CD4-positive, alpha-beta memory T cell (primary cell): ENCODE measurements around the gene PNCK. TPM values are rescaled to one million over a fixed set of nuclear protein-coding genes. Genes with fewer than 3 reads are reported as not detected.

Source experiments
- CTCF ChIA-PET: fragments of 350-600 bp; sonication (Branson Sonifier 250); formaldehyde crosslinking; loops from one replicate; lab custom pipeline; 2021; ENCODE audit warnings: inconsistent platforms; ENCODE audit not compliant: partially characterized antibody; lab: Charles Lee
- POLR2A ChIA-PET: fragments of 350-600 bp; sonication (Branson Sonifier 250); formaldehyde crosslinking; loops from one replicate; lab custom pipeline; 2021; ENCODE audit not compliant: partially characterized antibody; lab: Charles Lee
- DNase-seq, 5 donors: peaks; one replicate each; pipeline versions ENCODE4 v3.0.0 to v3.0.0-alpha.2; 2020 to 2022; ENCODE audit warnings: mixed read lengths in 1 of 5
- H3K27ac ChIP-seq: one replicate; pipeline ENCODE4 v1.7.0; 2013; ENCODE audit warnings: low read depth, low read length
- H3K27me3 ChIP-seq: 2 replicates; pipeline ENCODE4 v1.7.0; 2013; ENCODE audit warnings: mild to moderate bottlenecking, low read length, moderate library complexity; ENCODE audit not compliant: insufficient read depth
- H3K36me3 ChIP-seq: 2 replicates; pipeline ENCODE4 v1.7.0; 2013; ENCODE audit warnings: mild to moderate bottlenecking, low read length, moderate library complexity; ENCODE audit not compliant: insufficient read depth
- H3K4me1 ChIP-seq: 2 replicates; pipeline ENCODE4 v1.7.0; 2013; ENCODE audit warnings: mild to moderate bottlenecking, low read length, moderate library complexity; ENCODE audit not compliant: insufficient read depth
- H3K4me3 ChIP-seq, 2 donors: one replicate each; pipeline ENCODE4 v1.7.0; 2013; ENCODE audit warnings: low read length in 2 of 2, mild to moderate bottlenecking in 1 of 2
- H3K9me3 ChIP-seq, 2 donors: one replicate each; pipeline ENCODE4 v1.7.0; 2013; ENCODE audit warnings: low read length in 2 of 2, control low read depth in 1 of 2; ENCODE audit not compliant: control insufficient read depth in 1 of 2
- H3K27ac Mint-ChIP-seq, 7 donors: one replicate each; pipeline ENCODE4 v1.8.0; 2020 to 2021; ENCODE audit warnings: mixed read lengths in 7 of 7, mild to moderate bottlenecking in 6 of 7, inconsistent platforms in 3 of 7, moderate library complexity in 3 of 7
- H3K27me3 Mint-ChIP-seq, 2 donors: one replicate each; pipeline ENCODE4 v1.8.0; 2020 to 2021; ENCODE audit warnings: mixed read lengths in 2 of 2
- H3K36me3 Mint-ChIP-seq, 2 donors: one replicate each; pipeline ENCODE4 v1.8.0; 2020 to 2021; ENCODE audit warnings: mixed read lengths in 2 of 2, inconsistent platforms in 1 of 2, mild to moderate bottlenecking in 1 of 2
- H3K4me1 Mint-ChIP-seq, 4 donors: one replicate each; pipeline ENCODE4 v1.8.0; 2020 to 2021; ENCODE audit warnings: mixed read lengths in 4 of 4, mild to moderate bottlenecking in 1 of 4
- H3K4me3 Mint-ChIP-seq, 8 donors: one replicate each; pipeline ENCODE4 v1.8.0; 2020 to 2021; ENCODE audit warnings: mixed read lengths in 8 of 8, mild to moderate bottlenecking in 7 of 8, moderate library complexity in 6 of 8, inconsistent platforms in 3 of 8
- H3K9me3 Mint-ChIP-seq, 8 donors: one replicate each; pipeline ENCODE4 v1.8.0; 2020 to 2021; ENCODE audit warnings: mixed read lengths in 8 of 8, mild to moderate bottlenecking in 5 of 8, inconsistent platforms in 3 of 8, moderate library complexity in 1 of 8
- intact Hi-C: fragments of 100-400 bp; cut with micrococcal nuclease; formaldehyde crosslinking; loops from one replicate; pipeline ENCODE4 v1.15.1; 2023
- polyA plus RNA-seq, 2 donors: library from polyadenylated mRNA; unstranded; fragments of 300-500 nt; fragmentation: Illumina TruSeq; gene quantifications; one replicate each; pipeline ENCODE4 v1.2.3, GENCODE V29; 2021
- total RNA-seq, 2 experiments: library from RNA; stranded (reverse); gene quantifications; one replicate each; pipeline ENCODE4 v1.2.3, GENCODE V29; 2021

Gene PNCK
- total and polyA plus RNA-seq, 4 experiments from 2014 or later, result not detected

DNA sequence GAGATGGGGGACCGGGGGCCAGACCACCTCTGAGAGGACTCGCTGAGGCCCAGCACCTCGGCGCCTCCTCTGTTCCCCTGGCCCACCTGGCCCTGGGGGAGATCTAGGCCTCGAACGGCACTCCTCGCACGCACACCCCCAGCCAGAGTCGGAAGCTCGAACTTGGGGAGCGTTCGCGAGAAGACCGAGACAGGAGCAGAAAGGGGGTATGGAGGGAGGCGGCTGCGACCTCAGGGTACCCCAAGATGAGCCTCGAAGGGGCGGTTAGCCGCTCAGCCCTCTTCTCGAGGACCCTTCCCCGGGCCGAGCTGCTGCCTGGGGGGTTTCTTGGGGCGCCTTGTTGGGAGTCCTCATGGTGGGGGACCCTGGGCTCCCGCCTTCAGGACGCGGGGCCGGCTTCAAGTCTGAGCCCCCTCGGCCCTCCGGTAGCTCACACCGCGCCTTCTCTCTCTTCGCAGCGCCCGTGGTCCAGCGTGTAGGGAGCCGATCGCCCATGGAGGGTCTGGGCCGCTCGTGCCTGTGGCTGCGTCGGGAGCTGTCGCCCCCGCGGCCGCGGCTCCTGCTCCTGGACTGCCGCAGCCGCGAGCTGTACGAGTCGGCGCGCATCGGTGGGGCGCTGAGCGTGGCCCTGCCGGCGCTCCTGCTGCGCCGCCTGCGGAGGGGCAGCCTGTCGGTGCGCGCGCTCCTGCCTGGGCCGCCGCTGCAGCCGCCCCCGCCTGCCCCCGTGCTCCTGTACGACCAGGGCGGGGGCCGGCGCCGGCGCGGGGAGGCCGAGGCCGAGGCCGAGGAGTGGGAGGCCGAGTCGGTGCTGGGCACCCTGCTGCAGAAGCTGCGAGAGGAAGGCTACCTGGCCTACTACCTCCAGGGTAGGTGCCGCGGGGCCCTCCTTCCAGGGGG is 25.9 kb downstream of the PNCK start:
- Histone ChIP-seq H3K27ac (no peak overlapping the region), H3K4me3 (no peak overlapping the region), H3K9me3 (no peaks in the 10 kb centered on the region), H3K4me1 (peaks cover 5% of the 10 kb centered on the region), H3K36me3 (no peaks in the 10 kb centered on the region), H3K27me3 (peaks cover 7% of the 10 kb centered on the region)
- intact Hi-C loops, result no loop called here
- DNase-seq, result no peak
- H3K4me1 Mint-ChIP-seq, result peaks cover 4 to 9% (median 5%) of the 10 kb centered on the region in 4 donors
- ChIA-PET CTCF (interaction anchor here (1.3 to 6.2 kb wide), 6 partner anchors 19 to 108 kb away, joined by 3 to 33 read pairs (median 10); no protein-coding TSS in a partner anchor), POLR2A (interaction anchor here (0.7 to 1.2 kb wide), 2 partner anchors 34 to 706 kb away, joined by 3 read pairs; no protein-coding TSS in a partner anchor)
- H3K27me3 Mint-ChIP-seq, result peaks cover 7 to 10% of the 10 kb centered on the region in 2 donors
- no peak overlapping the region for H3K27ac Mint-ChIP-seq
- H3K36me3 Mint-ChIP-seq, result no peaks in the 10 kb centered on the region
- H3K4me3 Mint-ChIP-seq, result peak overlapping the region in 3 of 8 donors; percentile 9 to 66 (median 66)
- peaks cover 0 to 2% (median 0%) of the 10 kb centered on the region in 8 donors for H3K9me3 Mint-ChIP-seq

DNA sequence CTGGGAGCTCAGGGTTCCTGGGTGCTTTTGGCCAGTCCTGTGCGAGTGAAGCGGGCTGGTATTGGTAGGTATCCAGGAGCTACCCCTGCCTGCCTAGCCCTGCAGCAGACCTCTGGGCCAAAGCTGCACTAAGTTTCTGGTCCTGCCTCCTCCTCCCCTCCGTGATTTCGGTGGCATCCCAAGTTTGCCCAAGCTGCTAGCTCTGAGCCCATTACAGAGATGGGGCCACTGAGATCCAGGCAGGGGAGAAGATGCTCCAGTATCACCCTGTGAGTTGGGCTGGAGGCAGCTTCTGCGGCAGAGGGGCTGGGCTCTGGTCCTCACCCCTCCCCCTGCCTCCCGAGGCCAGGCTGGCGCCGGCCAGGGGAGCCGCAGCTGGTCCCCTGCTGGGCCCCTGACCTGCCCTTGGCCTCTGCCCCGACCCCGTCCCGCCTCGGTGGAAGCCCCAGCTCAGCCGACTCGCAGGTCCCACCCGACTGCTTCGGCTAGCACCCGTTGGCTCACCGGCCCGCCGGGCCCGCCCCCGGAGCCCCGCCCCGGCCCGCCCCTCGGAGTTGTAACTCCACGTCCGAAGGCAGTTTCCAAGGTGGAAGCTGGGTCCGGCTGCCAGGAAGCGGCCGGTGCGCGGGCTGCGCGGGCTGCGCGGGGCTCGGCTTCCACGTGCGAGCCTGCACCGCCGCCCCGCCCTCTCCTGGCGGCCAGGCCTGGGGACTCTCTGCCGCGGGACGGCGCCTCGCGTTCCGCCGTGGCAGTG is 26.8 kb downstream of the PNCK start, which contains the start of gene DUSP9:
Gene DUSP9 (plus strand): TSS at position 584 of the 754 bp plus-strand sequence. CDS start 751 bp downstream, outside the sequence.
- Histone ChIP-seq H3K27ac (no peak within 1 kb of the TSS), H3K4me3 (no peak within 1 kb of the TSS), H3K36me3 (no peaks in the 10 kb centered on the region), H3K9me3 (no peaks in the 10 kb centered on the region), H3K27me3 (peaks cover 7% of the 10 kb centered on the region), H3K4me1 (peaks cover 6% of the 10 kb centered on the region)
- Mint-ChIP-seq H3K4me3 (peak within 1 kb of the TSS in 3 of 8 donors; percentile 9 to 66 (median 66)), H3K36me3 (no peaks in the 10 kb centered on the region), H3K9me3 (peaks cover 0 to 3% (median 0%) of the 10 kb centered on the region in 8 donors), H3K27me3 (peaks cover 8 to 11% of the 10 kb centered on the region in 2 donors), H3K4me1 (peaks cover 5 to 11% (median 6%) of the 10 kb centered on the region in 4 donors), H3K27ac (no peak within 1 kb of the TSS)
- intact Hi-C loops, result no loop called here
- DNase-seq, result no peak
- ChIA-PET POLR2A (no interaction called here), CTCF (interaction anchor here (0.7 to 6.2 kb wide), 4 partner anchors 20 to 139 kb away, joined by 3 to 33 read pairs (median 10); no protein-coding TSS in a partner anchor)

DNA sequence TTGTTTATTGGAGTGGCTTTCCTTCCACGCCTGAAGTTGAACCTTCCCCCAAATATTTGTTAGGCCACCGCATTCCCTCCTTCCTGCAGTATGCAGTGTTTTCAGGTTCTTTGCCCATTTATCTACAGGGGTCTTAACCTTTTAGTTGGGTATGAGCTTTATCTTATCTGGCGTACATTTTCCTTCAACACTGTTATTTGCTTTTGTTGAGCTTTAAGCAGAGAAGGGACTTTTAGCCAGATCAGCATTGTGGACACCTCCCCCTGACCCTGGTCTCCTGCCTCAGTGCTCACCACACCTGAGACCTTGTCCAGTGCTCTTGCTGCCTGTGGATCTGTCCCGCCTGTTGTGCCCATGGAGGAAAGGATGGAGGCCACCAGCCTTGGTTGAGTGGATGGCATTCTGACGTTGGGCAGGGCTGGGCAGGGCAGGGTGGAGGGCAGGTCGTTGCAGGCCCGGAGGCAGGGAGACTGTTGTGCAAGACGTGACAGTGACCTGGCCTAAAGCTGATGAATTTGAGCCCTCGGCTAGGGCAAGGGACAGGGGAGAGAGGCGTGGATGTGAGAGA is 27.6 kb downstream of the PNCK start:
- intact Hi-C loops, result no loop called here
- CTCF ChIA-PET, result interaction anchor here (0.7 to 6.2 kb wide), 5 partner anchors 21 to 704 kb away, joined by 3 to 33 read pairs (median 4); no protein-coding TSS in a partner anchor
- Histone ChIP-seq H3K9me3 (no peaks in the 10 kb centered on the region), H3K27ac (no peak overlapping the region), H3K27me3 (peaks cover 10% of the 10 kb centered on the region), H3K4me3 (no peak overlapping the region), H3K36me3 (no peaks in the 10 kb centered on the region), H3K4me1 (peaks cover 10% of the 10 kb centered on the region)
- Mint-ChIP-seq H3K9me3 (peaks cover 0 to 3% (median 0%) of the 10 kb centered on the region in 8 donors), H3K27me3 (peaks cover 11 to 13% of the 10 kb centered on the region in 2 donors), H3K36me3 (no peaks in the 10 kb centered on the region), H3K27ac (no peak overlapping the region), H3K4me1 (peaks cover 7 to 11% (median 10%) of the 10 kb centered on the region in 4 donors), H3K4me3 (peak overlapping the region in 2 of 8 donors; percentile 20 to 41)
- POLR2A ChIA-PET, result no interaction called here
- DNase-seq, result no peak

DNA sequence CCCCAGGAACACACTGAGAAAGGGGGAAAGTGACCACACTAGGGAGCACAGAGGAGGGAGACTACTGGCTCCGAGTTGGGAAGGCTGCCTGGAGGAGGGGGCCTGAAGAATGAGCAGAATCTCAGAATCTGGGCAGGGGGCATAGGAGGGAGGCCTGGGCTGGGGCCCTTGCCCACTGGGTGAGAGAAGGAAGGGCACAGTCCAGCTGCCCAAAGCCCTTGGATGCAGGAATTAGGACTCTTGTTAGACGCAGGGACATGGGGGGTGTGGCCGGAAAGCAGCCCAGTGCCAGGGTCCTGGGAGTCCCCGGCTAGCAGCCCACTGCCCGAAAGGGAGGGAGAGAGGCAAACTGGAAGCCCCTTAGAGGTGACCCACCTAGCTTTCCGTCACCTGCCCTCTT is 28.5 kb downstream of the PNCK start:
- no peak for DNase-seq
- POLR2A ChIA-PET, result no interaction called here
- H3K27ac Mint-ChIP-seq, result no peak overlapping the region
- H3K9me3 Mint-ChIP-seq, result peaks cover 0 to 3% (median 0%) of the 10 kb centered on the region in 8 donors
- Histone ChIP-seq H3K36me3 (no peaks in the 10 kb centered on the region), H3K27me3 (peaks cover 10% of the 10 kb centered on the region), H3K9me3 (no peaks in the 10 kb centered on the region), H3K4me3 (no peak overlapping the region), H3K4me1 (peaks cover 10% of the 10 kb centered on the region), H3K27ac (no peak overlapping the region)
- CTCF ChIA-PET, result interaction anchor here (0.9 to 6.2 kb wide), 8 partner anchors 9 to 703 kb away, joined by 3 to 33 read pairs (median 4); no protein-coding TSS in a partner anchor
- no peak overlapping the region for H3K4me3 Mint-ChIP-seq
- H3K27me3 Mint-ChIP-seq, result peaks cover 13% of the 10 kb centered on the region in 2 donors
- H3K4me1 Mint-ChIP-seq, result peaks cover 7 to 14% (median 11%) of the 10 kb centered on the region in 4 donors
- H3K36me3 Mint-ChIP-seq, result no peaks in the 10 kb centered on the region
- intact Hi-C loops, result no loop called here

DNA sequence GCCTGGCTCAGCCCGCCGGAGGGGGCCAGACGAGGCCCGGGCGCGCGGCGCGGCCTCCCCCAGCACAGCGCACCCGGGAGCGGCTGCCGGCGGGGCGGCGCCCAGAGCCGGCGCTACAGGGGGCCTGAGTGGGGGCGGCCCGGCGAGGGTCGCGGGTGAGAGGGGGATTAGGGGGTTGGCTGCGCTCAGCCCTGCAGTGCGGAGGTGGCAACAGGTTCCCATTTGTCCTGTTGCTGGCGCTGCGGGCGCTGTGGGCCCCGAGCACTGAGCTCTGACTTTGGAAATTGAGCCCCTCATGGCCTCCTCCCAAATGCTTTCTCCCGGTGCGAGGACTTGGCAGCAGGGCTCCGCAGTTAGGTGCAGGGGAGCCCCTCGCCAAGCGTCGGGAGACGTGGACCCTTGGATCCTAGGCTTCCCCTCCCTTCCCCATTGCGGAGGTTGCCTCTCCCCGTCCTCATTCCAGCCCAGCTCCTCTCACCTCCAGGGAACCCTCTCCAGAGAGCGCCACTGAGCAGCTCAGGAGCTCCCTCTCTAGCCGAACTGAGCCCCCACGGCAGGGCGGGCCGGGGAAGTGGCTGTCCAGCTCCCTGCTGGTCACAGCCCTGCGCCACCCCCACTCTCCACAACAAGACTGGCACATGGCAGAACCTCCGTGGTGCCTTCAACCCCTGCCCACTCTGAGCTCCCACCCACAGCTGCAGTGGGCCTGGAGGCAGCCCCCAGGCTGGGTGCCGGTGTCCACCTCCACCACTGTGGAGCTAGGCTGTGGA is 29.1 kb downstream of the PNCK start:
- Mint-ChIP-seq H3K27me3 (peaks cover 13% of the 10 kb centered on the region in 2 donors), H3K4me3 (peak overlapping the region in 3 of 8 donors; percentile 7 to 32 (median 26)), H3K9me3 (peaks cover 0 to 3% (median 0%) of the 10 kb centered on the region in 8 donors), H3K27ac (no peak overlapping the region), H3K36me3 (no peaks in the 10 kb centered on the region), H3K4me1 (peaks cover 7 to 14% (median 11%) of the 10 kb centered on the region in 4 donors)
- no peak for DNase-seq
- intact Hi-C loops, result no loop called here
- Histone ChIP-seq H3K4me3 (no peak overlapping the region), H3K36me3 (no peaks in the 10 kb centered on the region), H3K27ac (no peak overlapping the region), H3K27me3 (peaks cover 10% of the 10 kb centered on the region), H3K4me1 (peaks cover 10% of the 10 kb centered on the region), H3K9me3 (no peaks in the 10 kb centered on the region)
- ChIA-PET CTCF (interaction anchor here (0.9 to 6.2 kb wide), 7 partner anchors 8 to 105 kb away, joined by 3 to 33 read pairs (median 4); no protein-coding TSS in a partner anchor), POLR2A (no interaction called here)
